GM12801 (cell line): ENCODE data around the gene CACNA1F.

ENCODE experiments used
- TF ChIP-seq, protein P1 (sequence below): IDR thresholded peaks from one replicate; pipeline ENCODE4 v1.5.1; 2011; ENCODE audit warnings: control low read depth; ENCODE audit not compliant: insufficient read length; ENCODE audit errors: extremely low read depth

CACNA1F gene

DNA sequence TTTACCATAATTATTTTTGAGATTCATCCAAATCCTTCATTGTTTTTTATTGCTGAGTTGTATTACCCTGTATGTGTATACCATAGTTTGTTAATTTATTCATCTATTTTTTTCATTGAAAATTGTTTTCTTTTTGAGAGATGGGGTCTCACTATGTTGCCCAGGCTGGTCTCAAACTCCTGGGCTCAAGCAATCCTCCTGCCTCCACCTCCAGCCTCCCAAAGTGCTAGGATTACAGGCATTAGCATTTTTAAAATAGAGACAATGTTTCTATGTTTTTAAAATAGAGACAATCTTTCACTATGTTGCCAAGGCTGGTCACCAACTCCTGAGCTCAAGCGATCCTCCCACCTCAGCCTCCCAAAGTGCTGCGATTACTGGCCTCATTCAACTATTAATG is 72.2 kb downstream of the CACNA1F start:
- TF ChIP-seq, protein P1, sequence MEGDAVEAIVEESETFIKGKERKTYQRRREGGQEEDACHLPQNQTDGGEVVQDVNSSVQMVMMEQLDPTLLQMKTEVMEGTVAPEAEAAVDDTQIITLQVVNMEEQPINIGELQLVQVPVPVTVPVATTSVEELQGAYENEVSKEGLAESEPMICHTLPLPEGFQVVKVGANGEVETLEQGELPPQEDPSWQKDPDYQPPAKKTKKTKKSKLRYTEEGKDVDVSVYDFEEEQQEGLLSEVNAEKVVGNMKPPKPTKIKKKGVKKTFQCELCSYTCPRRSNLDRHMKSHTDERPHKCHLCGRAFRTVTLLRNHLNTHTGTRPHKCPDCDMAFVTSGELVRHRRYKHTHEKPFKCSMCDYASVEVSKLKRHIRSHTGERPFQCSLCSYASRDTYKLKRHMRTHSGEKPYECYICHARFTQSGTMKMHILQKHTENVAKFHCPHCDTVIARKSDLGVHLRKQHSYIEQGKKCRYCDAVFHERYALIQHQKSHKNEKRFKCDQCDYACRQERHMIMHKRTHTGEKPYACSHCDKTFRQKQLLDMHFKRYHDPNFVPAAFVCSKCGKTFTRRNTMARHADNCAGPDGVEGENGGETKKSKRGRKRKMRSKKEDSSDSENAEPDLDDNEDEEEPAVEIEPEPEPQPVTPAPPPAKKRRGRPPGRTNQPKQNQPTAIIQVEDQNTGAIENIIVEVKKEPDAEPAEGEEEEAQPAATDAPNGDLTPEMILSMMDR = no peak

DNA sequence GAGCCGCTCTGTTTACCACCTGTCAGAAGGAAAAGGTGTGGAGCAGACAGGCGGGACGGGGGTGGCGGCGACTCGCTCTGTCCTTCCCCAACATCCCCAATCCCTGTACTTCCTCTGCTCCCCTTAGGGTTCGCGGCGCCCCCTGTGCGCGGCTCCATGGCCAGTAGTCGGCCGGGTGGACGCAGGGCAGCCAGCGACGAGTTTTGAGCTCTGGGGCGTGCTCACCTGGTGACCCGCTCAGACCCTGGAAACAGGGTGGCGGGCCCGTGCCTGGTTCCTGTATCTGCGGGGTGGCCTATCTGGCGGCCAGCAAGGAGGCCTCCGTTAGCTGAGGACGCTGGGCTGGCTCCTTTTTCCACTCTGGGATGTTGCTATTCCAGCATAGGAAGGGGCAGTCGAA is 75.9 kb downstream of the CACNA1F start:
- TF ChIP-seq, protein P1 = no peak

DNA sequence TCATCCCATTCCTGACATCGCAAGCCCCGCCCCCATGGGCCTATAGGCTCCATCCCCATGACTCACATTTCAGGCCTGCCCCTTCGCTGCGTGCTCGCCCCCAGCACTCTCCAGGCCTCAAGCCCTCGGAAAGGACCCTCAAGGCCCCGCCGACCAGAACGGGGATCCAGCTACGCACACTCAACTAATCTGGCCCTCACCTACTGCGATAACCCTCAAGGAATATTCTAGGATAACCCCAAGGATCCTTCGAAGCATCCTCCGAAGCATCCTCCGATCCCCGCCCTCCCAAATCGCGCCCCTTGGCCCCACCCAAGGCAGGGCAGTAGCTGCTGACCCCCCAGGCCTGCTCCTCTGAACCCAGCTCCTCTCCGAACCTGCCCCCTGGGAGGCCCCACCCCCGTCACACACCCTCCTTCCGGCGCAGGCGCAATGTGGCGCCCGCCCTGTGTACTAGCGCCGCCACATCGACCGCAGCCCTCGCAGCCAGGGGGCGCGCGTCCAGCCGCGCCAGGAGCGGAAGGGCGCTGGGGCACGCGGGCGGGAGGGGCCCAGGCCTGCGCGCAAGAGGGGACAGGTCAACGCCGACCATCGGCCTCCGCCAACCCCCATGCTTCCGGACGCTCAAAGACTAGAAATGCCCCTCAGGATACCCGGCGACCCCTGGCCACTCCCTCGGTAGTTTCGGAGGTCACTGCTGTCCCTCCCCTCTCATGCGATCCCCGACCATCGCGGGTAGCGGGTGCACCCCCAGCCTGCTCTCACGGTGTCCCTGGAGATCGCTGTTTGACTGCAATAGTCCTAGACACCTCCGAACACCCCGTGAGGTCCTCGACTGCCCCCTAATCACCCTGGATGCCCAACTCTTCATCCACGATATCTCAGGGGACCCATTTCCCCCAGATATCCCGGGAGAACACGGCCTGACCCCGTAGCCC is 77.0 kb downstream of the CACNA1F start:
- TF ChIP-seq, protein P1 = no peak

DNA sequence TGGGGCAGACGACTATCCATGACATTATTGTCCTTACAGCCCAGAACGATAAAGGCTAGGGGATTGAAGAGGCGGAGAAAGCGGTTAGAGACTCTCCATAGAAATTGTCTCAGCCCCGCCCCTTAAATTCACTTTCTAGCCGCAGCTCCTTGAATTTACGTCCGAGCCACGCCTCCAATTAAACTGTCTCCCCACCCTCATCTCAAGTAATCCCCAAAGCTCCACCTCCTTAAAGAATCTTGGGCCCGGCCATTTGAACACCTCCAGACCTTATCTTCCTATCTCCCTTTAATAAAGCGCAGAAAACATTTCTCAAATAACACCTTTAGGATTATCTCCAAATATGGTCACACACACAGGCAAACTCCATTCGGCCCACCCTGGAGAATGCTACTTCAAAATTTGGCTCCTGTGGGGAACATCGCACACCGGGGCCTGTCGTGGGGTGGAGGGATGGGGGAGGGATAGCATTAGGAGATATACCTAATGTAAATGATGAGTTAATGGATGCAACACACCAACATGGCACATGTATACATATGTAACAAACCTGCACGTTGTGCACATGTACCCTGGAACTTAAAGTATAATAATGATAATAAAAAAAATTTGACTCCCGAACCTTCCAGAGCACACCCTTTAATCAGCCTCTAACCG is 77.8 kb downstream of the CACNA1F start:
- TF ChIP-seq, protein P1 = no peak
